IPS-18a (cell line): Measurements from ENCODE around the gene CFAP77.

Source experiments
- H3K27ac ChIP-seq: one replicate; pipeline ENCODE4 v1.5.1; 2013; ENCODE audit warnings: low read length
- H3K27me3 ChIP-seq: one replicate; pipeline ENCODE4 v1.6.1; 2013; ENCODE audit warnings: mild to moderate bottlenecking, low read length; ENCODE audit not compliant: control insufficient read depth, insufficient read depth
- H3K36me3 ChIP-seq: one replicate; pipeline ENCODE4 v1.6.1; 2013; ENCODE audit warnings: low read depth, low read length; ENCODE audit not compliant: control insufficient read depth
- H3K4me1 ChIP-seq: one replicate; pipeline ENCODE4 v1.6.1; 2013; ENCODE audit warnings: low read depth, low read length; ENCODE audit not compliant: control insufficient read depth
- H3K4me3 ChIP-seq: one replicate; pipeline ENCODE4 v1.5.1; 2013; ENCODE audit warnings: low read length
- H3K9ac ChIP-seq: one replicate; pipeline ENCODE4 v1.6.1; 2013; ENCODE audit warnings: mild to moderate bottlenecking, low read length, moderate library complexity
- H3K9me3 ChIP-seq: one replicate; pipeline ENCODE4 v1.6.1; 2013; ENCODE audit warnings: low read depth, low read length; ENCODE audit not compliant: control insufficient read depth

The CFAP77 gene

GRCh38 chr9:132383462-132383883 is 26.5 kb upstream of the CFAP77 start:
- H3K27me3 ChIP-seq: no peaks in the 10 kb centered on the region
- no peak overlapping the region for H3K4me3 ChIP-seq
- peaks cover 79% of the 10 kb centered on the region for H3K36me3 ChIP-seq
- no peaks in the 10 kb centered on the region for H3K9me3 ChIP-seq
- H3K27ac ChIP-seq: no peak overlapping the region
- no peak overlapping the region for H3K9ac ChIP-seq
- no peaks in the 10 kb centered on the region for H3K4me1 ChIP-seq

- Histone ChIP-seq H3K4me1 (no peaks in the 10 kb centered on the region), H3K9ac (no peak overlapping the region), H3K27me3 (no peaks in the 10 kb centered on the region), H3K4me3 (no peak overlapping the region), H3K9me3 (no peaks in the 10 kb centered on the region), H3K27ac (no peak overlapping the region), H3K36me3 (peaks cover 77% of the 10 kb centered on the region)
Measured at GRCh38 chr9:132384376-132384775, 25.6 kb upstream of the CFAP77 start.

DNA sequence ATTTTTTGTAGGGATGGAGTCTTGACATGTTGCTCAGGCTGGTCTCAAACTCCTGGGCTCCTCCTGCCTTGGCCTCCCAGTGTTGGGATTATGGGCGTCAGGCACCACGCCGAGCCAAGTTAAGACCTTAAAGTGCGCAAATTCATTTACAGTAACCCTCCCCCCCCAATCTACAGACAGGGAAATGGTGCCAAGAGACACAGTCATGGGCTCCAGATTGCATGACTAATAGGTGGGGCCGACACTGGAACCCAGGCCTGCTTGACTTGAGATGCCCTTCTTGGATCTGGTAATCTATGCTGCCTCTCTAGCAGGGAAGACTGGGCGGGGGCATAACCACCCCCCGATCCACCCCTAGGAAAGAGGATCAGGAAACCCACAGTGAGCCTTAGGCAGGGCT is 22.9 kb upstream of the CFAP77 start:
- no peak overlapping the region for H3K27ac ChIP-seq
- H3K27me3 ChIP-seq: no peaks in the 10 kb centered on the region
- H3K4me1 ChIP-seq: no peaks in the 10 kb centered on the region
- H3K9me3 ChIP-seq: no peaks in the 10 kb centered on the region
- peaks cover 86% of the 10 kb centered on the region for H3K36me3 ChIP-seq
- H3K9ac ChIP-seq: no peak overlapping the region
- no peak overlapping the region for H3K4me3 ChIP-seq

DNA sequence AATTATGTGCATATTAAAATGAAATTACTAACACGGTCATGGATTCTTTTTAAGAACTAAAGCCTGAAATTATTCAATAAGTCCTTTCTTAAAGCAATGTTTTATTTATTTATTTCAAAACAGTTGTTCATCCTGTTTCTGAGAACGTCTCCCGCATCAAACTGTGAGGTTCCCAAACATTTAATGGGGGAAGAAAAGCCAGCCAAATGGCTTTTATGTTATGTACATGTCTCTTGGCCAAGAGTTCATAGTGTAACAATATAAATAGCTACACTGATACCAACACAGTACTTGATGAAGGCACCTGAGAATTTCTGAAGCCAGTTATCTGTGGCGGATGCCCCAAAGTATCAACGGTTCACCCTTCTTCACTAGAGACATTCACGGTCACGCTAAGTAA is 19.0 kb upstream of the CFAP77 start:
- no peaks in the 10 kb centered on the region for H3K9me3 ChIP-seq
- H3K27me3 ChIP-seq: no peaks in the 10 kb centered on the region
- H3K9ac ChIP-seq: no peak overlapping the region
- no peak overlapping the region for H3K27ac ChIP-seq
- H3K4me1 ChIP-seq: no peaks in the 10 kb centered on the region
- H3K36me3 ChIP-seq: peaks cover 84% of the 10 kb centered on the region
- no peak overlapping the region for H3K4me3 ChIP-seq

DNA sequence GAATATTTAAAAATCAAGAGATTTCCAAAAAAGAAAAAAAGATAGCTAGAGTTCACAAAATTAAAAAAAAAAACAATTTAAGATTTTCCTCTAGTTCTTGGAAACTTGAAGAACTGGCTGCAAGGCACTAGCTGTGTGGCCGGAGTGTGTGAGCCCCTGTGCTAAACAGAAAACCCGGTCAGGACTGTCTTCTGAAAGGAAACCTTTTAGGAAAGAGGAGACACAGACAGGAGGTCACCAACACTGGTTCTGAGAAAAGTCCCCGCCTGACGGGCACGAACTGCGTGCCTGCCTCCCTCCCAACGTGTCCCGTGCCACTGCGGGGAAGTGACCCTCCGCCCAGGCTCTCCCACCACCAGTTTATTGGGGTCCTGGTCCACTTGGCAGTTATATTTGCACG is 18.6 kb upstream of the CFAP77 start:
- Histone ChIP-seq H3K36me3 (peaks cover 84% of the 10 kb centered on the region), H3K4me3 (no peak overlapping the region), H3K9me3 (no peaks in the 10 kb centered on the region), H3K27ac (no peak overlapping the region), H3K9ac (no peak overlapping the region), H3K27me3 (no peaks in the 10 kb centered on the region), H3K4me1 (no peaks in the 10 kb centered on the region)

- no peak overlapping the region for H3K27ac ChIP-seq
- H3K4me1 ChIP-seq: no peaks in the 10 kb centered on the region
- H3K9ac ChIP-seq: no peak overlapping the region
- no peaks in the 10 kb centered on the region for H3K9me3 ChIP-seq
- no peak overlapping the region for H3K4me3 ChIP-seq
- H3K36me3 ChIP-seq: peaks cover 71% of the 10 kb centered on the region
- no peaks in the 10 kb centered on the region for H3K27me3 ChIP-seq
Measured at GRCh38 chr9:132395560-132395959, 14.5 kb upstream of the CFAP77 start.

GRCh38 chr9:132401824-132402223 is 8.2 kb upstream of the CFAP77 start:
- peaks cover 44% of the 10 kb centered on the region for H3K36me3 ChIP-seq
- H3K9ac ChIP-seq: no peak overlapping the region
- H3K27me3 ChIP-seq: no peaks in the 10 kb centered on the region
- no peak overlapping the region for H3K27ac ChIP-seq
- no peak overlapping the region for H3K4me3 ChIP-seq
- no peaks in the 10 kb centered on the region for H3K9me3 ChIP-seq
- H3K4me1 ChIP-seq: peaks cover 1% of the 10 kb centered on the region

DNA sequence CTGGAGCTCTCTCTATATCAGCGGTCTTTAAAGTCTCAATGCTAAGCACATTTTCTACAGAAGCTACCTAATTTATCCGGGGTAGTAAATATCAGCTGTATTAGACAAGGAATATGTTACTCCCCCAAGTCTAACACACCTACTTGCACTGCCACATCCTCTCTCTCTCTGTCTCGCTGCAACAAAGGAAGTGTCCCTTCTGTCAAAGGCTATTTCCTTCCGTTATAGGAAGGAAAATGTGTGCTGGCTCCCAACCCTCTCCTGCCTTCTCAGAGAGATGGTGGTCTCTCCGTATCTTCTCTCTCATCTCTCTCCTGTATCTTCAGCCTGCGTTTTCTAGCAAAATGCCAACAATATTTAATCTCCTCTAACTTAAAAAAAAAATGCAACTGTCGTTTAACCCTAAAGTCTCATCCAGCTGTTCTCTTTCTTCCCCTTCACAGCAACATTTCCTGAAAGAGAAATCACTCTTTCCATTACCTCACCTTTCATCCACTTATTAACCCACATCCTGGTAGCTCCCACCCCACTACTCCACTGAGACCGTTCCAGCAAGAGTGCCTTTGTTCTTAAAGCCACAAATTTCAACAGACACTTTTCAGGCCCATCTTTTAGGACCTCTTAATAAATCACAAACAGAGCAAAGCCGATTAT is 5.7 kb upstream of the CFAP77 start:
- Histone ChIP-seq H3K9ac (no peak overlapping the region), H3K27ac (no peak overlapping the region), H3K36me3 (peaks cover 28% of the 10 kb centered on the region), H3K9me3 (no peaks in the 10 kb centered on the region), H3K27me3 (peaks cover 16% of the 10 kb centered on the region), H3K4me3 (no peak overlapping the region), H3K4me1 (peaks cover 5% of the 10 kb centered on the region)

DNA sequence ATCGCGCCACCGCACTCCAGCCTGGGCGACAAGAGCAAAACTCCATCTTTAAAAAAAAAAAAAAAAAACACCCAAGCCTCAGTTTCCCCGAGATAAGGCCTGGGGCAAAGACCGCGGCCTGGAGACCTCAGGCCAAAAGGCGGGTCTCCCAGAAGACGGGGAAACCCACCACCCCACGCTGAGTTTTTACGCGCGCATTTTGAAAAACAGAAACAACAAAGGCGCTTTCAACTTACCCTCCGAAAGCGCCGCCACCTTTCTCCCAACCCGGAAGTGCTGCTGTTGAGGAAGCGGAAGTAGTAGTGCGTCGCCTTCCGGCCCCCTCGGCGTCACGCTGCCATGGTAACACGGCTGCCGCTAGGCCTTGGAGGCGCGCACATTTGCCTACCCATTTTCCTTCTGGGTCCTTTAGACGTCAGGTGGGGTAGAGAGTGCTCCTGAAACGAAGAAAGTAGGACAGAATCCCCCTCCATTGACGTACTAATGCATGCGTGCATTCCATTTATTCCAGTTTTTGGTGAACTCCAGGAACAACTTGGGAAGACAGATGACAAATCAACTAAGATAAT is 3.4 kb upstream of the CFAP77 start, which contains the start of gene TTF1:
Gene TTF1 (minus strand): TSS at position 287 of the 569 bp plus-strand sequence. CDS start 4,019 bp downstream, outside the sequence.
- Histone ChIP-seq H3K9me3 (no peaks in the 10 kb centered on the region), H3K36me3 (peaks cover 15% of the 10 kb centered on the region), H3K9ac (peak within 1 kb of the TSS; percentile 80), H3K27me3 (peaks cover 38% of the 10 kb centered on the region), H3K4me3 (peak within 1 kb of the TSS; percentile 71), H3K27ac (no peak within 1 kb of the TSS), H3K4me1 (peaks cover 5% of the 10 kb centered on the region)

GRCh38 chr9:132407196-132407595 is 2.8 kb upstream of the CFAP77 start:
- Histone ChIP-seq H3K4me1 (peaks cover 5% of the 10 kb centered on the region), H3K27me3 (peaks cover 42% of the 10 kb centered on the region), H3K9me3 (no peaks in the 10 kb centered on the region), H3K9ac (no peak overlapping the region), H3K36me3 (peaks cover 9% of the 10 kb centered on the region), H3K27ac (no peak overlapping the region), H3K4me3 (peak overlapping the region; percentile 71)

DNA sequence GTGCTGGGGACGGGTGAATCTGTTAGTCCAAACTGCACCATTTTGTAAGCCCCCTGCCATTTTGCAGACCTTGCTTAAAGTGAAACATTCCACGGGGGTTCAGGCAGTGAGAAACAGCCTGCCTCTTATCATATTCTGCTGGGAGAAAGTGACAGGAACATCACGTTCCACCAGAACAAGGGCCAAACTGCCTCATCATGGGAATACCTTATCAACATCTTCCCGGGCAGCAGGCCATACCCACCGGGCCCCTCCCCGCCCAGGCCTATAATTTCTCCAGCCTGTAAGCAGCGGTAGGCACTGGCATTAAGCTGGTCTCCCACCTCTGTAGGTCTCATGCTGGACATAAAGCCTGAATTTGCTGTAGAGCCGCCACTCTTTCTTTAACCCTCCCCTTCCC is 1.5 kb upstream of the CFAP77 start:
- Histone ChIP-seq H3K4me3 (no peak overlapping the region), H3K4me1 (peaks cover 5% of the 10 kb centered on the region), H3K27me3 (peaks cover 54% of the 10 kb centered on the region), H3K9ac (no peak overlapping the region), H3K36me3 (peaks cover 4% of the 10 kb centered on the region), H3K27ac (no peak overlapping the region), H3K9me3 (no peaks in the 10 kb centered on the region)

GRCh38 chr9:132410642-132411041 is 631 bp downstream of the CFAP77 start:
- Histone ChIP-seq H3K27ac (no peak overlapping the region), H3K9me3 (no peaks in the 10 kb centered on the region), H3K36me3 (no peaks in the 10 kb centered on the region), H3K4me3 (peak overlapping the region; percentile 62), H3K27me3 (peaks cover 75% of the 10 kb centered on the region), H3K9ac (no peak overlapping the region), H3K4me1 (peaks cover 20% of the 10 kb centered on the region)
